GM19193 (cell line): ENCODE results near the gene PLA2G2D.

ENCODE experiments used
- POLR2A ChIP-seq: IDR thresholded peaks from 4 replicates; pipeline ENCODE4 v1.6.1; 2011; ENCODE audit not compliant: insufficient read depth, insufficient read length; ENCODE audit errors: extremely low read depth

Gene PLA2G2D

GRCh38 chr1:20149601-20150325 lies 30.4 kb upstream of the PLA2G2D start:
- no peak for TF ChIP-seq POLR2A

GRCh38 chr1:20148571-20149500 lies 29.5 kb upstream of the PLA2G2D start:
- TF ChIP-seq POLR2A, result no peak

GRCh38 chr1:20147846-20148570 lies 28.7 kb upstream of the PLA2G2D start:
- TF ChIP-seq POLR2A, result no peak

- no peak for TF ChIP-seq POLR2A
Observed at GRCh38 chr1:20143734-20144565, 24.6 kb upstream of the PLA2G2D start.

- no peak for TF ChIP-seq POLR2A
Observed at GRCh38 chr1:20143318-20143717, 24.0 kb upstream of the PLA2G2D start.

- TF ChIP-seq POLR2A, result no peak
Observed at GRCh38 chr1:20142001-20142710, 22.8 kb upstream of the PLA2G2D start.

- TF ChIP-seq POLR2A, result no peak
Observed at GRCh38 chr1:20141466-20141865, 22.1 kb upstream of the PLA2G2D start.

- no peak for TF ChIP-seq POLR2A
Observed at GRCh38 chr1:20141001-20141400, 21.7 kb upstream of the PLA2G2D start.

- no peak for TF ChIP-seq POLR2A
Observed at GRCh38 chr1:20139776-20140612, 20.7 kb upstream of the PLA2G2D start.

- no peak for TF ChIP-seq POLR2A
Observed at GRCh38 chr1:20138961-20139550, 19.7 kb upstream of the PLA2G2D start, which contains the start of gene PLA2G2F. PLA2G2F (plus strand) TSS chr1:20139323; CDS start chr1:20139428, 105 bp downstream.

GRCh38 chr1:20138346-20138745 lies 19.0 kb upstream of the PLA2G2D start:
- TF ChIP-seq POLR2A, result no peak

GRCh38 chr1:20137604-20138003 lies 18.3 kb upstream of the PLA2G2D start:
- TF ChIP-seq POLR2A, result no peak
